Measurements from ENCODE around the gene TAF11.
"Not testable (repeated sequence)": the region's sequence is repeated elsewhere in the genome, so short reads cannot be mapped to it uniquely, and the experiment has no call there.

TAF11 gene

DNA sequence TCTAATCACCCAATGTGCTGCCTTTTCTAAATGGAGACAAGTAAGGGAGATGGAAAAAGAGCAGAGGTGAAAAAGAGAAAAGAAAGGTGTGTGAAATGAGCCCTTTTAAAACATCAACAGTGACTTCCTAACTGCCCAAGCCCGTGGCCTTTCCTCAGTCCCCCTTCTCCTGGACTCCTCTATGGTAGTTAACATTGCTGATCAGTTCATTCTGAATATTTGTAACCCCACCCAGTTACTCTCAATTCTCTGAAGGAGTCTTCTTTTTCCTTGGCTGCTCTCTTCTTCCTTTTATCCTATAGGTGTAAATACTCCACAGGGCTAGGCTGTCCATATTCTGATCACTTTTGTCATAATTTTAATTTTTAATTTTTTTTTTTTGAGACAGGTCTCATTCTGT lies 27.1 kb downstream of the TAF11 start:
- no peak for DNase-seq

DNA sequence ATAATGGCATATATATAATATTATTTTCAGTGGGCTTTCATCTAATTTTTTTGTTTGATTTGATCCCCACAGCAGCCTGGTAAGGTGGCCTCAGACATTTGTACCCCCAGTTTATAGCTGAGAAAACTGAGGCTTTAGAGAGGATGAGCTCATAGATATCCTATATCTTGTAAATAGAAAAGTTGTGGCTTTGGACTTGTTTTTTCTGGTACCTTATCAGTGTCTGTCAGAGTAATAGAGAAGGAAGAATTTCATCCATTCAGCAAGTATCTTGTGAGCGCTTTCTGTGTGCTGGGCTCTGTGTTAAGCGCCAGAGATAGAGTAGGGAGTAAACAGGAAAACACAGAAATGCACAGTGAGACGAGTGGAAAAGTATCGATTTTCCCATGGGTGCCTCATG lies 27.9 kb downstream of the TAF11 start:
- DNase-seq = no peak

DNA sequence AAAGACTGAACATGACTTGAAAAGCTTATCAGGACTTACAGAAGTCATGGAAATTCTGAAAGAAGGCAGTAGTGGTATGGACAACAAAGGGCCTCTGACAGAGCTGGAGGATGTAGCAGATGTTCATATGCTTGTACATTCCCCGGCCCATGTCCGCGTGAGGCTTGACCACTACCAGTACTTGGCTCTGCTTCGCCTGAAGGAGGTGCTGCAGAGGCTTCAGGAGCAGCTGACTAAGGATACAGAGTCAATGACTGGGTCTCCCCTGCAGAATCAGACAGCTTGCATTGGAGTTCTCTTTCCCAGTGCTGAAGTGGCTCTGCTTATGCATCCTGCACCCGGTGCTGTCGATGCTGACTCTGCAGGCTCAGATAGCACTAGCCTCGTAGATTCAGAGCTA lies 29.2 kb downstream of the TAF11 start:
- no peak for DNase-seq

DNA sequence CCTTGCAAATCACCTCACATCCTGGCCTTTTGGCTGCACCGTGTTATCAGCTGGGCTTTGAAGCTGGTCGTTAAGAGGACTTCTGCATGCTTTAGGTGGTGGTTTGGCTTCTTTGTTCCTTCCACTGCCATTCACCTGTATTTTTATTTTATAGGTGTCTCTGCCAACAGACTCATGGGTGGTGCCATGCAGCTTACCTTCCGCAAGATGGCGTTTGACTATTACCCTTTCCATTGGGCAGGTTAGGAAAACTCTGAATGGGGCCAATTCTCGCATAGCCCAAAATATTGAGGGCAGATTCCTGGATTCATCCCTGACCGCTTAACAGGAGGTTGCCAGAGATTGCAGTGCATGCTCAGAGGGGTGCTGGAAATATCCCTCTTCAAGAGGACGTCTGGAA lies 32.4 kb downstream of the TAF11 start:
- DNase-seq = no peak

DNA sequence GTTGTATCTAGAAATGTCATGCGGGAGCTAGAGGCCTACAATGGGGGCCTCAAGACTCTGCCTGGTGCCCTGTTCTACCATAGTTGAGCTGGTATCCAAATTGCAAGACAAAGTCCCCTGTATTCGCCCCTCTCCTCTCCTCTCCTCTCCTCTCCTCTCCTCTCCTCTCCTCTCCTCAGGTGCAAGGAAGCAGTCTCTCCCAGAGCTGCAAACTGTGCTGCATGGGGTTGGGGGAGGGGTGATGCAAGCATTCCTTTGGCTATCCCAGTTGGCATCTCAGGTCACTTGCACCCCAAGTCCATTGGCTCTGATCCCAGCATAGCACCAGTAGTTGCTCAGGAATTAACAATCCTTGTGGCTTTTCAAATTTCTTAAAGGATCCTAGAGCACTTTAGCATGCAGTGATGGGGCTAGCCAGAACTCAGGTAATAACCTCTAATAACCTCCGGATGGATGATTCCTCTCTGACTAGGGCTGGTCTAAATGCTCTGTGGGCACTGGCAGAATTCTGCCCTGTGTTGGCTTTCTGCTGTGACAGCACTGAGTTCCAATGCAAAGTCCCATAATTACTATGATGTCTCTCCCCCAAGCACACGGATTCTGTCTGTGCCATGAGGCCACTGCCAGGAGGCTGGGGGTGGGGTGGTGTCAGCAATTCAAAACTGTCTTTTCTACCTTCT lies 35.3 kb downstream of the TAF11 start:
- DNase-seq = no peak

DNA sequence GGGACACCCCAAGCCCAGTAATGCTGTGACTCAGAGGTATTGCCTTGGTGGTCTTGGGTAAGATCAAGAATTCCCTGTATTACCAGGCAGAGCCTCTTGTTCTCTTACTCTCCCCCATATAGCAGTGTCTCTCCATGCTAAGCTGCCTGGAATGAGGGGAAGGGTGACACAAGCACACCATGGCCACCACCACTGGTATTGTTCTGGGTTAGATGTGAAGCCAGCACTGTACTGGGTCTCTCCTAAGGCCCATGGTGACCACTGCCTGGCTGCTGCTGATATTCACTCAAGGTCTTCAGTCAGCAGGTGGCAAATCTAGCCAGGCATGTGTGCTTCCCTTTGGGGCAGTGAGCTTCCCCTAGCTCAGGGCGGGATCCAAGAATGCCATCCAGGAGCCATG lies 36.5 kb downstream of the TAF11 start:
- no peak for DNase-seq

DNA sequence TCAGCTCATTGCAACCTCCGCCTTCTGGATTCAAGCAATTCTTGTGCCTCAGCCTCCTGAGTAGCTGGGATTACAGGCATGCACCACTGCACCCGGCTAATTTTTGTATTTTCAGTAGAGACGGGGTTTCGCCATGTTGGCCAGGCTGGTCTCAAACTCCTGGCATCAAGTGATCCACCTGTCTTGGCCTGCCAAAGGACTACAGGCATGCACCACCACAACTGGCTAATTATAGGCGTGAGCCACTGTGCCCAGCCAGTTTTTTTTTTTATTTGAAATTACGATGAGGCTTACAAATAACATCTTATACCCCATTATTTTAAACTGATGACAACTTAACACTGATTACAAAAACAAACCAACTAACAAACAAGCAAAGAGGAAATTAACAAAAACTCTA lies 38.8 kb downstream of the TAF11 start:
- DNase-seq = not testable (repeated sequence)

DNA sequence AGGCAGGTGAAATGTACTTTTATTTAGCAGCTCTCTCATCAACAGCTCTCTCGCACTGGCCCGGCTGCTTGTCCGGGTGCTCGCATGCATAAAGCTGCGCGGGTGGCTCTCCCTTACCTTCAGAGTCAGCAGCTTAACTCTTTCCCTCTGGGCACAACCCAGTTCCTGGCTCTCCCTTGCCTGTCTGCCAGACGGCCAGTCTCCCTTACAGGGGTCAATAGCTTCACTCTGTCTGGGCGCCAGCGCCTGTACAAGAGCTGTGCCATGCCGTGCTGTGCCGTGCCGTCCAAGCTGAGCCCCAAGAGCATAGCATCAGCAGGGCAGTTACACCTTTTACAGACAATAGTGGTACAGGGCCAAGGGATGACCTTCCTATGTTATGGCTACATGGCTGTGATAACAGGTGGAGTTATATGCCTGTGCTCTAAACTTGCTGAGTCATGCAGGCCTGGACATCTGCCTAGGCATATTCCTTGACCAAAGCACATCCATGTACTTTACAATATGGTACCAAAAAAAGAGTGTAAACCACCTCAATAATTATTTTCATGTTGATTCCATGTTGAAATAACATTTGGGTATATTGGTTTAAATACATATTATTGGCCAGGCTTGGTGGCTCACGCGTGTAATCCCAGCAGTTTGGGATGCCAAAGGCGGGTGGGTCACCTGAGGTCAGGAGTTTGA lies 48.0 kb downstream of the TAF11 start:
- DNase-seq = no peak

DNA sequence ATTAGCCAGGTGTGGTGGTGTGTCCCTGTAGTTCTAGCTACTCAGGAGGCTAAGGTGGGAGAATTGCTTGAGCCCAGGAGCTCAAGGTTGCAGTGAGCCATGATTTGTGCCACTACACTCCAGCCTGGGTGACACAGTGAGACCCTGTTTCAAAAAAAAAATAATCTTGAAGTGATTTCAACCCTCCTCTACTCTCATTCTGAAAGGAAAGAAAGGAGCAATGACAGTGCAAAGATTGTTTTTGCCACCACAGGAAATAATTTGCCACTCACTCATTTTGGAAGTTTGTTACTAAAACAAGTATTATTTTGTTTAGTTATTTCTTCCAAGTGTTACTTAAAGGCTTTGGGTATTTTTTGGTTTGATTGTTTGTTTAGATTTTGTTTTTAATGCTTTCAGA lies 50.3 kb downstream of the TAF11 start:
- DNase-seq = no peak

DNA sequence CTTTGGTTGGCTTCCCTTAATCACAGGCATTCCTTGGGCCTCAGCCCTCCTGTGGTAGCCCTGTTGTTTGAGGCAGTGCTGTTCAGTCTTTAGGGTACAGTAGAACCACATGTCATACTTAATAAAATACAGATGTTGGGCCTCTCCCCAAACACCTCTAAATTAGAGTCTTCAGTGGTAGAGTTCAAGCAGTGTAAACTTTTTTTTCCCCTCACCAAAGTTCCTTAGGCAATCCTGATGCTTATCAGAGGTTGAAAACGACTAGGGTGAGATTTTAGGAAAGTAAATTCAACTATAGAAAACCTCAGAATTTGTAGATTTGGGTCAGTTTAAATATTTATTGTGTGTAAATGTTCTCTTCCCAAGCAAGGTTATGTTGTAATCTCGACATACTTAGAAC lies 51.4 kb downstream of the TAF11 start:
- DNase-seq = no peak

DNA sequence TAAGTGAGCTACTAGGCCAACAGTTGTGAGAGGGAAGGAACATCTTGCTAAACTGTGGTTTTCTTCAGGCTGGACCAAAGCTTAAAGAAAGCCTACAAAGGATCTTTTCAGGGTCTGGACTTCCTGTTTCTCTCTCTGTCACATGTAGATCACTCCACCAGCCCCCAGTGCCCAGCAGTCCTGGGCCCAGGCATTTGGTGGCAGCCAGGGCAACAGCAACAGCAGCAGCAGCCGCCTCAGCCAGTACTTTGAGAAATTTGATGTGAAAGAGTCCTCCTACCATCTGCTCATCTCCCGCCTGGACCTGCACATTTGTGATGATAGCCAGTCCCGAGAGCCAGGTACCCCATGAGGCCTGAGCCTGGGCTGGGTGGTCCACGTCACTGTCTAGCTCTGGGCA lies 51.8 kb downstream of the TAF11 start:
- peak; percentile 57 for DNase-seq

DNA sequence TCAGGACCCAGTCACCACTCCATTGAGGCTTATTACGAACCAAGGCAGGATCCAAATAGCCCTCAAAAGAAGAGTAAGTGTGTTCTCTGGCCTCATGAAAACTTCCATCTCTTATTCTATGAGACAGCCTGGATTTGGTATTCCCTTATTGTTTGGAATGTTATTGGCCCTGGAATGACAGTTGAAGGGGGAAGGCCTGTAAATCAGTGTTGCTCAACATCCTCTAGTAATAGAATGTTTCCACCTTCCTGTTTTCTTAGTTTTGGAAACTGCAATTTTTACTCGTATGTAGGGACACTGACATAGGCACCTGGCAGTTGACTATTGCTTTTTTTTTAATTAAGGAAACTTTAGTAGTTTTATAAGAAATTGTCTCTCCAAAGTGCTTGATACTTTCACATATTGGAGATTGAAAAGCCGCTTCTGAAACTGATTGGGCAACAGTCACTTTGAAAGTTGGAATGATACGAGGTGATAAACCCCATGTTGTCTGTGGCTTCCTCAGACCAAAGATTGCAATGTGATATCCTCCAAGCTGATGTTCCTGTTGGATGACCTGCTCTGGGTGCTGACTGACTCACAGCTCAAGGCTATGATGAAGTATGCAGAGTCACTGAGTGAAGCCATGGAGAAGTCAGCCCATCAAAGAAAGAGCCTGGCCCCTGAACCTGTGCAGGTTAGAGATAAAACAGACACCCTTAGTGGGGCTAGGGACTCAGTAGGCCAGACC lies 52.9 kb downstream of the TAF11 start:
- peak; percentile 88 for DNase-seq

DNA sequence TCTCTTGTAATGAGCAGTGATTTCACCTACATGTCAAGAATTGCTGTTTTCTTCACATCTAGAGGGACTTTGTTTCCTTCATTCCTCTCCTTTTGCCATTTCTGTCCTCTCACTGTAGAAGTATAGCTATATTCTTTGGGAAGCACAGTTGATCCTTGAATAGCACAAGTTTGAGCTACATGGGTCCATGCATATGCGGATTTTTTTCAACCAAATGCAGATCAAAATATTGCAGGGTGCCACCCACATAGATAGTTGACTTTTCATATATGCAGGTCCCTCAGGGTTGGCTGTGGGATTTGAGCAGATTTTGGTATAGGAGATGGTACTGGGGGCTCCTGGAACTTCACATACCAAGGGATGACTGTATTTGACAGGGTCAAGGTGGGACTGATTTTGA lies 54.9 kb downstream of the TAF11 start:
- DNase-seq = no peak

DNA sequence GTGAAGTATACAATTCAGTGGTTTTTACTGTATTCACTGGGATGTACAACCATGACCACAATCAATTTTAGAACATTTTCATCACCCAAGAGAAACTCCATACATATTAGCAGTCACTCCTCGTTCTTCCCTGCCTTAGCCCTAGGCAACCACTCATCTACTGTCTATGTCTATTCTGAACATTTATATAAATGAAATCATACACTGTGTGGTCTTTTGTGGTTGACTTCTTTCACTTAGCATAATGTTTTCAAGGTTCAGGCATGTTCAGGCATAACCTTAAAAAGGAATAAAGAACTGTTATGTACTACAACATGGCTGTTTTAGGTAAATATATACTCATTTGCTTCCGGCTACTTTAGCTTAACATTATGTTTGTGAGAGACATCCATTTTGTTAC lies 58.7 kb downstream of the TAF11 start:
- DNase-seq = no peak
